Activated CD4-positive, alpha-beta memory T cell treated with anti-CD3 and anti-CD28 coated beads for 36 hours (primary cell): ENCODE measurements around the gene KANSL3. TPM values are rescaled to one million over a fixed set of nuclear protein-coding genes. Genes with fewer than 3 reads are reported as not detected.
"Not testable (repeated sequence)": the region's sequence is repeated elsewhere in the genome, so short reads cannot be mapped to it uniquely, and the experiment has no call there.

ENCODE experiments used
- CTCF ChIA-PET: fragments of 350-600 bp; sonication (Branson Sonifier 250); formaldehyde crosslinking; loops from one replicate; lab custom pipeline; 2021; ENCODE audit warnings: antibody characterized with exemption, inconsistent platforms; lab: Charles Lee
- POLR2A ChIA-PET: fragments of 350-600 bp; sonication (Branson Sonifier 250); formaldehyde crosslinking; loops from one replicate; lab custom pipeline; 2021; ENCODE audit warnings: antibody characterized with exemption; lab: Charles Lee
- DNase-seq: peaks from one replicate; pipeline ENCODE4 v3.0.0-alpha.2; 2020
- H3K27ac Mint-ChIP-seq: one replicate; pipeline ENCODE4 v1.8.0; 2021; ENCODE audit warnings: mixed read lengths
- H3K27me3 Mint-ChIP-seq: one replicate; pipeline ENCODE4 v1.8.0; 2021; ENCODE audit warnings: mixed read lengths
- H3K36me3 Mint-ChIP-seq: one replicate; pipeline ENCODE4 v1.8.0; 2021; ENCODE audit warnings: mixed read lengths
- H3K4me1 Mint-ChIP-seq: one replicate; pipeline ENCODE4 v1.8.0; 2021; ENCODE audit warnings: low read depth, mixed read lengths
- H3K4me3 Mint-ChIP-seq: one replicate; pipeline ENCODE4 v1.8.0; 2021; ENCODE audit warnings: mild to moderate bottlenecking, mixed read lengths
- H3K9me3 Mint-ChIP-seq: one replicate; pipeline ENCODE4 v1.8.0; 2021; ENCODE audit warnings: mixed read lengths
- intact Hi-C: fragments of 100-400 bp; cut with micrococcal nuclease; formaldehyde crosslinking; loops from one replicate; pipeline ENCODE4 v1.15.1; 2023
- total RNA-seq, 2 experiments: library from RNA; stranded (reverse); gene quantifications; one replicate each; pipeline ENCODE4 v1.2.3, GENCODE V29; 2021

KANSL3 gene
- total RNA-seq, 2 experiments from 2014 or later, result 33.7 to 39.4 TPM

GRCh38 chr2:96574364-96574763 is 63.7 kb downstream of the KANSL3 start:
- intact Hi-C loops, result no loop called here
- Mint-ChIP-seq H3K27me3 (no peaks in the 10 kb centered on the region), H3K36me3 (no peaks in the 10 kb centered on the region), H3K4me3 (no peak overlapping the region), H3K27ac (no peak overlapping the region), H3K9me3 (no peaks in the 10 kb centered on the region), H3K4me1 (no peaks in the 10 kb centered on the region)
- CTCF ChIA-PET, result no interaction called here
- POLR2A ChIA-PET, result no interaction called here
- no peak for DNase-seq

GRCh38 chr2:96568094-96568493 is 70.0 kb downstream of the KANSL3 start:
- DNase-seq, result no peak
- no peaks in the 10 kb centered on the region for H3K27me3 Mint-ChIP-seq
- no peaks in the 10 kb centered on the region for H3K4me1 Mint-ChIP-seq
- intact Hi-C loops, result no loop called here
- no peaks in the 10 kb centered on the region for H3K36me3 Mint-ChIP-seq
- no peak overlapping the region for H3K27ac Mint-ChIP-seq
- ChIA-PET CTCF (no interaction called here), POLR2A (no interaction called here)
- no peaks in the 10 kb centered on the region for H3K9me3 Mint-ChIP-seq
- no peak overlapping the region for H3K4me3 Mint-ChIP-seq

DNA sequence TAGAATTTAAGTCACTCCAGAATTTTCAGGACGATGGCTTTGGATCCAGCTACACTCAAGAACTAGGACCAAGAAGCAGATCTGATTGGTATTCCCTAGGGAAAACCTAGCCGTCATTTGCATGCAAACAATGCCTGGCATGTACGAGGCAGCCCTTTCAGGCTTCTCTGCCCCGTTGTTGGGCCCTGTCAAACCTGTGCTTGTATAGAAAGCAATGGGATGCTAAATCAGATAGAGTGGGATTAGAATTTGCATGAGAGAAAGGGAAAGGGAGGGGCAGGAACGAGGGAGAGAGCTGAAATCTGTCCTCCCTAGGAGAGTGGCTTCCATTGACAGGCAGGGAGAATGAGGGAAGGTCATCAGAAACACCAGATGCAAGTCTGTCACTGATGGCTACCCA is 73.0 kb downstream of the KANSL3 start:
- CTCF ChIA-PET, result interaction anchor here (3.1 kb wide), 1 partner anchor 11 kb away, joined by 14 read pairs; no protein-coding TSS in a partner anchor

GRCh38 chr2:96564563-96564962 is 73.5 kb downstream of the KANSL3 start:
- Mint-ChIP-seq H3K9me3 (no peaks in the 10 kb centered on the region), H3K36me3 (no peaks in the 10 kb centered on the region), H3K27ac (no peak overlapping the region), H3K4me3 (no peak overlapping the region), H3K4me1 (no peaks in the 10 kb centered on the region), H3K27me3 (no peaks in the 10 kb centered on the region)
- ChIA-PET CTCF (interaction anchor here (3.1 kb wide), 1 partner anchor 10 kb away, joined by 14 read pairs; no protein-coding TSS in a partner anchor), POLR2A (no interaction called here)
- no peak for DNase-seq
- intact Hi-C loops, result no loop called here

More for the DNA sequence above, 73.0 kb downstream of the KANSL3 start:
- Mint-ChIP-seq H3K9me3 (no peaks in the 10 kb centered on the region), H3K27ac (no peak overlapping the region), H3K4me3 (no peak overlapping the region), H3K36me3 (no peaks in the 10 kb centered on the region), H3K4me1 (no peaks in the 10 kb centered on the region), H3K27me3 (no peaks in the 10 kb centered on the region)
- intact Hi-C loops, result no loop called here
- POLR2A ChIA-PET, result no interaction called here
- DNase-seq, result no peak

DNA sequence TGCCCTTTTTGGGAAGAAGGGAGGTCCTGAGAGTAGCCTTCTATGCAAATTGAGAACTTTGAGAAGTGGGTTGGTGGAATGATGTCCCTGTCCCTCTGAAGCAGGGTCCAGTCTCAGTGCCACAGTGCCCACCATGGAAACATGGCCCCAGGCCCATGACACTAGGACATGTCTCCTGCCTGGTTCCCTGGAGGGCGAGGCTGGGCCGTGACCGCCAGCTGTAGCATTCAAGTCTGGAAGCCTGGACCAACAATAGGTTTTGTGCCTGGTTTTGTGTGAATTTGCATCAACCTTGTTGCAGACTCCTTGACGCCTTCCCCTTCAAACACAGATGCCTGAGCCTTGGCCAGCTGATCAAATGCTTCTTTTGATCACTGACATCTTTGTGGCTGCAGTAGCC is 74.1 kb downstream of the KANSL3 start:
- H3K4me3 Mint-ChIP-seq, result no peak overlapping the region
- CTCF ChIA-PET, result interaction anchor here (3.1 kb wide), 1 partner anchor 10 kb away, joined by 14 read pairs; no protein-coding TSS in a partner anchor

GRCh38 chr2:96558485-96558884 is 79.6 kb downstream of the KANSL3 start:
- Mint-ChIP-seq H3K36me3 (peaks cover 2% of the 10 kb centered on the region), H3K4me3 (no peak overlapping the region), H3K9me3 (peaks cover 4% of the 10 kb centered on the region), H3K27ac (no peak overlapping the region), H3K27me3 (no peaks in the 10 kb centered on the region), H3K4me1 (peaks cover 29% of the 10 kb centered on the region)
- DNase-seq, result no peak
- intact Hi-C loops, result loop anchor here (5.0 kb wide), 1 partner anchor 204 kb away; the partner anchor contains the start of gene CNNM4
- ChIA-PET CTCF (no interaction called here), POLR2A (no interaction called here)

More for the DNA sequence above, 74.1 kb downstream of the KANSL3 start:
- POLR2A ChIA-PET, result no interaction called here
- Mint-ChIP-seq H3K27me3 (no peaks in the 10 kb centered on the region), H3K36me3 (no peaks in the 10 kb centered on the region), H3K9me3 (no peaks in the 10 kb centered on the region), H3K27ac (no peak overlapping the region), H3K4me1 (no peaks in the 10 kb centered on the region)
- no peak for DNase-seq
- intact Hi-C loops, result no loop called here

- peaks cover 5% of the 10 kb centered on the region for H3K36me3 Mint-ChIP-seq
- H3K4me3 Mint-ChIP-seq, result no peak overlapping the region
- no peak for DNase-seq
- H3K4me1 Mint-ChIP-seq, result peaks cover 33% of the 10 kb centered on the region
- intact Hi-C loops, result loop anchor here (5.0 kb wide), 1 partner anchor 204 kb away; the partner anchor contains the start of gene CNNM4
- peaks cover 4% of the 10 kb centered on the region for H3K9me3 Mint-ChIP-seq
- POLR2A ChIA-PET, result no interaction called here
- CTCF ChIA-PET, result no interaction called here
- H3K27me3 Mint-ChIP-seq, result peaks cover 1% of the 10 kb centered on the region
- H3K27ac Mint-ChIP-seq, result no peak overlapping the region
Observed at GRCh38 chr2:96558061-96558460, 80.1 kb downstream of the KANSL3 start.

- not testable (repeated sequence) for H3K9me3 Mint-ChIP-seq, H3K4me3 Mint-ChIP-seq, H3K27me3 Mint-ChIP-seq, H3K36me3 Mint-ChIP-seq, DNase-seq
- peak overlapping the region; percentile 40 for H3K27ac Mint-ChIP-seq
- H3K4me1 Mint-ChIP-seq, result peaks cover 38% of the 10 kb centered on the region
- intact Hi-C loops, result loop anchor here (5.0 kb wide), 1 partner anchor 205 kb away; the partner anchor contains the start of gene CNNM4
- ChIA-PET POLR2A (interaction anchor here (1.1 to 1.8 kb wide), 3 partner anchors 19 to 47 kb away, joined by 4 to 10 read pairs (median 4); no protein-coding TSS in a partner anchor), CTCF (interaction anchor here (1.1 to 4.8 kb wide), 4 partner anchors 13 to 48 kb away, joined by 3 to 74 read pairs (median 5); partner anchors contain the start of gene ARID5A)
Observed at GRCh38 chr2:96557421-96557820, 80.7 kb downstream of the KANSL3 start.

GRCh38 chr2:96556441-96557330 is 81.4 kb downstream of the KANSL3 start:
- ChIA-PET CTCF (interaction anchor here (0.7 to 4.8 kb wide), 7 partner anchors 12 to 90 kb away, joined by 3 to 74 read pairs (median 3); partner anchors contain the start of gene ARID5A), POLR2A (interaction anchor here (0.7 to 1.8 kb wide), 4 partner anchors 19 to 80 kb away, joined by 3 to 10 read pairs (median 4); no protein-coding TSS in a partner anchor)
- H3K27me3 Mint-ChIP-seq, result peaks cover 1% of the 10 kb centered on the region
- intact Hi-C loops, result loop anchor here (5.0 kb wide), 1 partner anchor 206 kb away; the partner anchor contains the start of gene CNNM4
- H3K9me3 Mint-ChIP-seq, result peaks cover 4% of the 10 kb centered on the region
- H3K27ac Mint-ChIP-seq, result peak overlapping the region; percentile 40
- H3K4me1 Mint-ChIP-seq, result peaks cover 41% of the 10 kb centered on the region
- H3K36me3 Mint-ChIP-seq, result peaks cover 16% of the 10 kb centered on the region
- peak; percentile 85 for DNase-seq
- no peak overlapping the region for H3K4me3 Mint-ChIP-seq

- H3K4me1 Mint-ChIP-seq, result peaks cover 41% of the 10 kb centered on the region
- ChIA-PET POLR2A (interaction anchor here (1.2 to 4.4 kb wide), 2 partner anchors 15 to 27 kb away, joined by 7 to 54 read pairs; partner anchors contain the start of gene ARID5A), CTCF (interaction anchor here (0.6 to 4.8 kb wide), 20 partner anchors 9 to 247 kb away, joined by 3 to 74 read pairs (median 8); partner anchors contain the start of gene ARID5A)
- H3K27me3 Mint-ChIP-seq, result peaks cover 1% of the 10 kb centered on the region
- H3K4me3 Mint-ChIP-seq, result peak overlapping the region; percentile 43
- intact Hi-C loops, result loop anchor here (2.0 to 5.0 kb wide), 2 partner anchors 16 to 207 kb away; partner anchors contain the start of gene CNNM4
- H3K27ac Mint-ChIP-seq, result peak overlapping the region; percentile 77
- H3K9me3 Mint-ChIP-seq, result peaks cover 4% of the 10 kb centered on the region
- H3K36me3 Mint-ChIP-seq, result peaks cover 20% of the 10 kb centered on the region
- DNase-seq, result no peak
Observed at GRCh38 chr2:96555146-96555610, 82.9 kb downstream of the KANSL3 start.

DNA sequence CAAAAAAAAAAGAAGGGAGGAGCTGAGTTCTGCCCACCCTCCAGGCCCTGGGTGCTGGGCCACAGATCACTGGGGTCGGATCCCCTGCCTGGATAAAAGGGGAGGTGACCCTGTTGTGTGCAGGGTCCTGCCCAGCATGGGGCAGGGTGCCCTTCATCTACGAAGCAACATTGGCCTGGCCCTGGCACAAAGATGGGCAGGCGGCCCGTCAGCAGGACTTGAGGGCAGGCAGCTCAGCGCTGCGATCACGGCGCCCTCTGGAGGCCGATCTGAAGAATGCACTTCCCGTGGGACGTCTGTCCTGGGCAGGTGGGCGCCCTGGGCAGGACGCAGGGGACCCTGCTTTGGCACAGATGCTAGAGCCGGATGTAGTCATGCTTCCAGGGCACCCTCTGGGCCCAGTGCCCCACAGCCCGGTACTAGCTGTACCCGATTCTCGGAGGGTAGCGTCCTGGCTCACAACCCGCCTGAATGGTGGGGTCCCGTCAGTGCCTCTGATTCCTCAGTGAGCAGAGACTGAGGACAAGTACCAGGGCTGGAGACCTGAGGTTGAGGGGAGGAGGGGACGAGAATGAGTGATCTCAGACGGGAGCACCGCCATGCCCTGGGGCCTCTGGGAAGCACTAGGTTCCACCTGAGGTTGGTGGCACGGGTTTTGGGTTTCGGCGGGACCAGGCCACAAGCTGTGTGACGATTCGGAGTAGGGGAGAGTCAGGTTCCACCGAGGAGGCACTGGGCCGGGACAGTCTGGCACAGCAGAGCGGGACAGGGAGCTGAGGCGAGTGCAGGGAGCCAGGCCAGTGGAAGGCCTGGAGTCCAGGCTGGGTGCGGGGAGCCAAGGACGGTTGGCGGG is 83.6 kb downstream of the KANSL3 start:
- peaks cover 4% of the 10 kb centered on the region for H3K9me3 Mint-ChIP-seq
- DNase-seq, result peak; percentile 78
- ChIA-PET CTCF (interaction anchor here (0.6 to 4.8 kb wide), 40 partner anchors 9 to 248 kb away, joined by 3 to 74 read pairs (median 5); partner anchors contain the start of genes ARID5A, NCAPH and NEURL3), POLR2A (interaction anchor here (0.6 to 4.4 kb wide), 8 partner anchors 15 to 416 kb away, joined by 3 to 54 read pairs (median 3); partner anchors contain the start of gene ARID5A)
- peaks cover 41% of the 10 kb centered on the region for H3K4me1 Mint-ChIP-seq
- intact Hi-C loops, result loop anchor here (1.0 to 5.0 kb wide), 4 partner anchors 16 to 208 kb away; partner anchors contain the start of genes CNNM4 and NEURL3
- H3K4me3 Mint-ChIP-seq, result peak overlapping the region; percentile 43
- H3K36me3 Mint-ChIP-seq, result peaks cover 24% of the 10 kb centered on the region
- H3K27ac Mint-ChIP-seq, result peak overlapping the region; percentile 77
- peaks cover 1% of the 10 kb centered on the region for H3K27me3 Mint-ChIP-seq
